Measurements from ENCODE around the gene GMPR. TPM values are rescaled to one million over a fixed set of nuclear protein-coding genes. Genes with fewer than 3 reads are reported as not detected.

Gene GMPR
- total and polyA plus RNA-seq, 10 of the 15 experiments (the other 5 are each of a cell fraction or from before 2014, with no cell fraction given), result 0.15 to 1.8 (median 0.49) TPM; not detected in 1

GRCh38 chr6:16318953-16319720 is 80.8 kb downstream of the GMPR start:
- no peak for DNase-seq (ENCODE audit: low read depth, low spot score)
- ChIA-PET POLR2A (interaction anchor here (0.8 to 1.2 kb wide), 4 partner anchors 18 to 443 kb away, joined by 3 to 5 read pairs (median 3); partner anchors contain the start of gene ATXN1), SMC1A (ENCODE audit: uncharacterized antibody, unreplicated experiment) (interaction anchor here (0.6 to 3.5 kb wide), 13 partner anchors 8 to 444 kb away, joined by 3 to 16 read pairs (median 4); no protein-coding TSS in a partner anchor), CTCF (interaction anchor here (0.5 to 9.3 kb wide), 17 partner anchors 8 to 445 kb away, joined by 3 to 53 read pairs (median 4); no protein-coding TSS in a partner anchor), RAD21 (ENCODE audit: unreplicated experiment) (interaction anchor here (0.6 to 3.8 kb wide), 8 partner anchors 13 to 444 kb away, joined by 3 to 18 read pairs (median 4); no protein-coding TSS in a partner anchor)
- in situ Hi-C loops (cut with MboI) (no loop called here), intact Hi-C loops (cut with micrococcal nuclease; ENCODE audit: unreplicated experiment) (no loop called here)
- H3K9ac ChIP-seq (ENCODE audit: control insufficient read depth, insufficient read depth, low read length), result no peak overlapping the region
- no peaks in the 10 kb centered on the region for H3K9me3 ChIP-seq (replicated peaks; ENCODE audit: control insufficient read depth, insufficient read depth, low read length)
- no peak overlapping the region for H3K27ac ChIP-seq (ENCODE audit: control insufficient read depth, insufficient read depth)
- H3K79me2 ChIP-seq (ENCODE audit: control insufficient read depth, insufficient read depth, low read length), result no peaks in the 10 kb centered on the region; the same call in 1 of the 2 replicates
- FAIRE-seq, result no peak
- peak overlapping the region; percentile 90 for H3K4me2 ChIP-seq (ENCODE audit: control insufficient read depth, insufficient read depth)
- no peak for ATAC-seq
- H4K20me1 ChIP-seq (ENCODE audit: control insufficient read depth, insufficient read depth), result no peaks in the 10 kb centered on the region
- no peaks in the 10 kb centered on the region for H3K27me3 ChIP-seq (replicated peaks in 1 of 2; ENCODE audit: control insufficient read depth in 2 of 2, insufficient read depth in 2 of 2, low read length in 1 of 2)
- no peak overlapping the region for H2AFZ ChIP-seq (ENCODE audit: control insufficient read depth, low read depth, low read length)
- no peak for TF ChIP-seq KDM1A (IDR thresholded peaks at IDR 0.05; ENCODE audit: borderline replicate concordance)
- no peak for TF ChIP-seq YY1 (IDR thresholded peaks at IDR 0.05; ENCODE audit: low read depth, low read length)
- TF ChIP-seq TCF3 (IDR thresholded peaks at IDR 0.05; ENCODE audit: borderline replicate concordance, insufficient read depth, low read depth, low read length), result no peak
- H3K4me1 ChIP-seq (ENCODE audit: control insufficient read depth, insufficient read depth, low read length), result peaks cover 31% of the 10 kb centered on the region
- WGBS (ENCODE audit: insufficient coverage, insufficient replicate concordance, low lambda C conversion rate, missing lambda C conversion rate), result 94% methylated on average over 8 of the region's 8 CpGs
- BruUV-seq (replicated peaks), result no TSS peak
- H3K36me3 ChIP-seq (ENCODE audit: control insufficient read depth in 2 of 2, insufficient read depth in 2 of 2, low read length in 1 of 2), result peaks cover 4 to 25% of the 10 kb centered on the region in 2 experiments; a peak in 2 of 4 replicates
- no peak overlapping the region; the same call in 1 of the 2 replicates for H3K4me3 ChIP-seq
